ENCODE data around the gene NPTX2. TPM values are rescaled to one million over a fixed set of nuclear protein-coding genes. Genes with fewer than 3 reads are reported as not detected.

NPTX2 gene
- total and polyA plus RNA-seq, 10 of the 15 experiments (the other 5 are each of a cell fraction or from before 2014, with no cell fraction given) = 0.04 TPM; not detected in 9

DNA sequence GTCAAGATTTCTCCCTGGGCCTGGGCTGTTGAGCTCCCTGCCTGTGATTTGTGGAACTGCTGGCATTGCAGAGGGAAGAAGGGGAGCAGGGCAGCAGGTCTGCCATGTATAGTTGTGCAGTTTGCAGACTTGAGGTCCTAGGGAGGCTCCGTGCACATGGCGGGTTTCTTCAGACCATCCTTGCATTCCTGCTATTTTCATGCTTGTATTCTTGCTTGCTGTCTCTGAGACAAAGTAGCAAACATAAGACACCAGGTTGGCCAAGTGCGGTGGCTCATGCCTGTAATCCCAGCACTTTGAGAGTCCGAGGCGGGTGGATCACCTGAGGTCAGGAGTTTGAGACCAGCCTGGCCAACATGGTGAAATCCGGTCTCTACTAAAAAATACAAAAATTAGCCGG is 61.1 kb downstream of the NPTX2 start:
- Histone ChIP-seq H3K9me3 (replicated peaks; ENCODE audit: control insufficient read depth, insufficient read depth, low read length) (no peaks in the 10 kb centered on the region; the same call in 2 of the 3 replicates), H3K9ac (ENCODE audit: control insufficient read depth, insufficient read depth, low read length) (no peak overlapping the region), H3K79me2 (ENCODE audit: control insufficient read depth, insufficient read depth, low read length) (no peaks in the 10 kb centered on the region), H3K4me1 (ENCODE audit: control insufficient read depth, insufficient read depth, low read length) (no peaks in the 10 kb centered on the region), H3K27me3 (replicated peaks in 1 of 2; ENCODE audit: control insufficient read depth in 2 of 2, insufficient read depth in 2 of 2, low read length in 1 of 2) (no peaks in the 10 kb centered on the region; a peak in 2 of 4 replicates), H3K27ac (ENCODE audit: control insufficient read depth, insufficient read depth) (no peak overlapping the region), H3K36me3 (ENCODE audit: control insufficient read depth in 2 of 2, insufficient read depth in 2 of 2, low read length in 1 of 2) (no peaks in the 10 kb centered on the region), H2AFZ (ENCODE audit: control insufficient read depth, low read depth, low read length) (no peak overlapping the region), H4K20me1 (ENCODE audit: control insufficient read depth, insufficient read depth) (no peaks in the 10 kb centered on the region), H3K4me3 (no peak overlapping the region), H3K4me2 (ENCODE audit: control insufficient read depth, insufficient read depth) (no peak overlapping the region)
- no peak for ATAC-seq
- CTCF ChIA-PET = no interaction called here
- intact Hi-C loops (cut with micrococcal nuclease; ENCODE audit: unreplicated experiment) (no loop called here), in situ Hi-C loops (cut with MboI) (no loop called here)
- FAIRE-seq = no peak
- RAD21 ChIA-PET (ENCODE audit: unreplicated experiment) = no interaction called here
- no TSS peak for BruUV-seq (replicated peaks)
- SMC1A ChIA-PET (ENCODE audit: uncharacterized antibody, unreplicated experiment) = no interaction called here
- 78% methylated on average over 7 of the region's 7 CpGs for WGBS (ENCODE audit: insufficient coverage, insufficient replicate concordance, low lambda C conversion rate, missing lambda C conversion rate)
- POLR2A ChIA-PET = no interaction called here
- DNase-seq (ENCODE audit: low read depth, low spot score) = no peak
- TF ChIP-seq ZNF207 (IDR thresholded peaks at IDR 0.05; ENCODE audit: borderline replicate concordance) (no peak), KAT2A (conservative IDR thresholded peaks at IDR 0.05; ENCODE audit: control insufficient read depth, low read depth, low read length) (no peak), NR2F1 (conservative IDR thresholded peaks at IDR 0.05) (no peak), CHD2 (IDR thresholded peaks at IDR 0.05; ENCODE audit: borderline replicate concordance, low read depth, low read length) (no peak), SMC3 (IDR thresholded peaks at IDR 0.05; ENCODE audit: borderline replicate concordance, low read length) (no peak), IRF4 (IDR thresholded peaks at IDR 0.05; ENCODE audit: low read depth, low read length) (no peak), POU2F2 (IDR thresholded peaks at IDR 0.05; ENCODE audit: borderline replicate concordance, low read depth, low read length) (no peak), LARP7 (IDR thresholded peaks at IDR 0.05) (no peak), SIN3A (IDR thresholded peaks at IDR 0.05; ENCODE audit: low read depth, low read length) (no peak), USF2 (IDR thresholded peaks at IDR 0.05; ENCODE audit: borderline replicate concordance, low read depth, low read length) (no peak), HDAC6 (IDR thresholded peaks at IDR 0.05; ENCODE audit: unreplicated experiment) (no peak), RFX5 (IDR thresholded peaks at IDR 0.05; ENCODE audit: low read depth, low read length) (no peak), TCF12 (IDR thresholded peaks at IDR 0.05; ENCODE audit: low read depth, low read length) (no peak)
- TF ChIP-seq, protein P1, sequence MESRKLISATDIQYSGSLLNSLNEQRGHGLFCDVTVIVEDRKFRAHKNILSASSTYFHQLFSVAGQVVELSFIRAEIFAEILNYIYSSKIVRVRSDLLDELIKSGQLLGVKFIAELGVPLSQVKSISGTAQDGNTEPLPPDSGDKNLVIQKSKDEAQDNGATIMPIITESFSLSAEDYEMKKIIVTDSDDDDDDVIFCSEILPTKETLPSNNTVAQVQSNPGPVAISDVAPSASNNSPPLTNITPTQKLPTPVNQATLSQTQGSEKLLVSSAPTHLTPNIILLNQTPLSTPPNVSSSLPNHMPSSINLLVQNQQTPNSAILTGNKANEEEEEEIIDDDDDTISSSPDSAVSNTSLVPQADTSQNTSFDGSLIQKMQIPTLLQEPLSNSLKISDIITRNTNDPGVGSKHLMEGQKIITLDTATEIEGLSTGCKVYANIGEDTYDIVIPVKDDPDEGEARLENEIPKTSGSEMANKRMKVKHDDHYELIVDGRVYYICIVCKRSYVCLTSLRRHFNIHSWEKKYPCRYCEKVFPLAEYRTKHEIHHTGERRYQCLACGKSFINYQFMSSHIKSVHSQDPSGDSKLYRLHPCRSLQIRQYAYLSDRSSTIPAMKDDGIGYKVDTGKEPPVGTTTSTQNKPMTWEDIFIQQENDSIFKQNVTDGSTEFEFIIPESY (IDR thresholded peaks at IDR 0.05) = no peak
- TF ChIP-seq, protein P2, sequence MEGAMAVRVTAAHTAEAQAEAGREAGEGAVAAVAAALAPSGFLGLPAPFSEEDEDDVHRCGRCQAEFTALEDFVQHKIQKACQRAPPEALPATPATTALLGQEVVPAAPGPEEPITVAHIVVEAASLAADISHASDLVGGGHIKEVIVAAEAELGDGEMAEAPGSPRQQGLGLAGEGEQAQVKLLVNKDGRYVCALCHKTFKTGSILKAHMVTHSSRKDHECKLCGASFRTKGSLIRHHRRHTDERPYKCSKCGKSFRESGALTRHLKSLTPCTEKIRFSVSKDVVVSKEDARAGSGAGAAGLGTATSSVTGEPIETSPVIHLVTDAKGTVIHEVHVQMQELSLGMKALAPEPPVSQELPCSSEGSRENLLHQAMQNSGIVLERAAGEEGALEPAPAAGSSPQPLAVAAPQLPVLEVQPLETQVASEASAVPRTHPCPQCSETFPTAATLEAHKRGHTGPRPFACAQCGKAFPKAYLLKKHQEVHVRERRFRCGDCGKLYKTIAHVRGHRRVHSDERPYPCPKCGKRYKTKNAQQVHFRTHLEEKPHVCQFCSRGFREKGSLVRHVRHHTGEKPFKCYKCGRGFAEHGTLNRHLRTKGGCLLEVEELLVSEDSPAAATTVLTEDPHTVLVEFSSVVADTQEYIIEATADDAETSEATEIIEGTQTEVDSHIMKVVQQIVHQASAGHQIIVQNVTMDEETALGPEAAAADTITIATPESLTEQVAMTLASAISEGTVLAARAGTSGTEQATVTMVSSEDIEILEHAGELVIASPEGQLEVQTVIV (IDR thresholded peaks at IDR 0.05; ENCODE audit: borderline replicate concordance, partially characterized antibody) = no peak
- TF ChIP-seq, protein P3, sequence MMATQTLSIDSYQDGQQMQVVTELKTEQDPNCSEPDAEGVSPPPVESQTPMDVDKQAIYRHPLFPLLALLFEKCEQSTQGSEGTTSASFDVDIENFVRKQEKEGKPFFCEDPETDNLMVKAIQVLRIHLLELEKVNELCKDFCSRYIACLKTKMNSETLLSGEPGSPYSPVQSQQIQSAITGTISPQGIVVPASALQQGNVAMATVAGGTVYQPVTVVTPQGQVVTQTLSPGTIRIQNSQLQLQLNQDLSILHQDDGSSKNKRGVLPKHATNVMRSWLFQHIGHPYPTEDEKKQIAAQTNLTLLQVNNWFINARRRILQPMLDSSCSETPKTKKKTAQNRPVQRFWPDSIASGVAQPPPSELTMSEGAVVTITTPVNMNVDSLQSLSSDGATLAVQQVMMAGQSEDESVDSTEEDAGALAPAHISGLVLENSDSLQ (IDR thresholded peaks at IDR 0.05) = no peak
- TF ChIP-seq, protein P4, sequence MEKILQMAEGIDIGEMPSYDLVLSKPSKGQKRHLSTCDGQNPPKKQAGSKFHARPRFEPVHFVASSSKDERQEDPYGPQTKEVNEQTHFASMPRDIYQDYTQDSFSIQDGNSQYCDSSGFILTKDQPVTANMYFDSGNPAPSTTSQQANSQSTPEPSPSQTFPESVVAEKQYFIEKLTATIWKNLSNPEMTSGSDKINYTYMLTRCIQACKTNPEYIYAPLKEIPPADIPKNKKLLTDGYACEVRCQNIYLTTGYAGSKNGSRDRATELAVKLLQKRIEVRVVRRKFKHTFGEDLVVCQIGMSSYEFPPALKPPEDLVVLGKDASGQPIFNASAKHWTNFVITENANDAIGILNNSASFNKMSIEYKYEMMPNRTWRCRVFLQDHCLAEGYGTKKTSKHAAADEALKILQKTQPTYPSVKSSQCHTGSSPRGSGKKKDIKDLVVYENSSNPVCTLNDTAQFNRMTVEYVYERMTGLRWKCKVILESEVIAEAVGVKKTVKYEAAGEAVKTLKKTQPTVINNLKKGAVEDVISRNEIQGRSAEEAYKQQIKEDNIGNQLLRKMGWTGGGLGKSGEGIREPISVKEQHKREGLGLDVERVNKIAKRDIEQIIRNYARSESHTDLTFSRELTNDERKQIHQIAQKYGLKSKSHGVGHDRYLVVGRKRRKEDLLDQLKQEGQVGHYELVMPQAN (conservative IDR thresholded peaks at IDR 0.05) = no peak
